Chondrocyte (in vitro differentiated cells): Measurements from ENCODE around the gene NOP10. TPM values are rescaled to one million over a fixed set of nuclear protein-coding genes. Genes with fewer than 3 reads are reported as not detected.
"Not testable (repeated sequence)": the region's sequence is repeated elsewhere in the genome, so short reads cannot be mapped to it uniquely, and the experiment has no call there.

Experiments used
- DNase-seq: peaks from one replicate; pipeline ENCODE4 v3.0.0; 2021; ENCODE audit warnings: mixed read lengths, low spot score
- H3K27ac Mint-ChIP-seq: one replicate; pipeline ENCODE4 v1.8.0; 2021; ENCODE audit warnings: mild to moderate bottlenecking, moderate library complexity, mixed read lengths; ENCODE audit not compliant: unreplicated experiment
- H3K27me3 Mint-ChIP-seq: 2 replicates; pipeline ENCODE4 v1.8.0; 2021; ENCODE audit warnings: low read depth, mixed read lengths
- H3K36me3 Mint-ChIP-seq: 2 replicates; pipeline ENCODE4 v1.8.0; 2021; ENCODE audit warnings: low read depth, mixed read lengths
- H3K4me1 Mint-ChIP-seq: 2 replicates; pipeline ENCODE4 v1.8.0; 2021; ENCODE audit warnings: low read depth, mild to moderate bottlenecking, mixed read lengths
- H3K4me3 Mint-ChIP-seq: one replicate; pipeline ENCODE4 v1.8.0; 2021; ENCODE audit warnings: mild to moderate bottlenecking, moderate library complexity, mixed read lengths; ENCODE audit not compliant: unreplicated experiment
- H3K9me3 Mint-ChIP-seq: 2 replicates; pipeline ENCODE4 v1.8.0; 2021; ENCODE audit warnings: low read depth, mixed read lengths
- CTCF ChIP-seq: fragments of 200-600 bp; sonication (generic); IDR thresholded peaks from 2 replicates; pipeline ENCODE4 v1.5.0; 2021; ENCODE audit warnings: antibody characterized with exemption, mild to moderate bottlenecking, moderate library complexity
- total RNA-seq: library from RNA; stranded (reverse); gene quantifications from 3 replicates; pipeline ENCODE4 v1.2.1, GENCODE V29; 2021

The NOP10 gene
- total RNA-seq, 1 donor from 2014 or later = 152 TPM

GRCh38 chr15:34347951-34348638, 5.2 kb upstream of the NOP10 start:
- Mint-ChIP-seq H3K4me3 (no peak overlapping the region), H3K27me3 (no peaks in the 10 kb centered on the region), H3K36me3 (no peaks in the 10 kb centered on the region), H3K9me3 (no peaks in the 10 kb centered on the region), H3K27ac (no peak overlapping the region), H3K4me1 (no peaks in the 10 kb centered on the region)
- DNase-seq = no peak
- no peak for TF ChIP-seq CTCF

- Mint-ChIP-seq H3K36me3 (peaks cover 10% of the 10 kb centered on the region), H3K27ac (peak overlapping the region; percentile 70), H3K4me1 (peaks cover 34% of the 10 kb centered on the region)
- H3K9me3 Mint-ChIP-seq, H3K4me3 Mint-ChIP-seq, H3K27me3 Mint-ChIP-seq, DNase-seq: not testable (repeated sequence)
Observed at GRCh38 chr15:34342213-34342736, 661 bp downstream of the NOP10 start.

GRCh38 chr15:34341381-34342212, 1.3 kb downstream of the NOP10 start:
- TF ChIP-seq CTCF = no peak

GRCh38 chr15:34339946-34340345, 3.0 kb downstream of the NOP10 start:
- Mint-ChIP-seq H3K27ac (peak overlapping the region; percentile 34), H3K4me3 (peak overlapping the region; percentile 19), H3K36me3 (peaks cover 10% of the 10 kb centered on the region), H3K27me3 (no peaks in the 10 kb centered on the region), H3K9me3 (no peaks in the 10 kb centered on the region), H3K4me1 (peaks cover 57% of the 10 kb centered on the region)
- no peak for DNase-seq
- TF ChIP-seq CTCF = no peak

More at GRCh38 chr15:34341381-34342212, 1.3 kb downstream of the NOP10 start:
- H3K36me3 Mint-ChIP-seq = peaks cover 10% of the 10 kb centered on the region
- no peaks in the 10 kb centered on the region for H3K9me3 Mint-ChIP-seq
- no peak for DNase-seq
- peaks cover 40% of the 10 kb centered on the region for H3K4me1 Mint-ChIP-seq
- no peaks in the 10 kb centered on the region for H3K27me3 Mint-ChIP-seq
- peak overlapping the region; percentile 45 for H3K27ac Mint-ChIP-seq
- peak overlapping the region; percentile 4 for H3K4me3 Mint-ChIP-seq

- DNase-seq = no peak
- peaks cover 69% of the 10 kb centered on the region for H3K4me1 Mint-ChIP-seq
- H3K36me3 Mint-ChIP-seq = peaks cover 10% of the 10 kb centered on the region
- TF ChIP-seq CTCF = no peak
- H3K27ac Mint-ChIP-seq = peak overlapping the region; percentile 81
- no peaks in the 10 kb centered on the region for H3K27me3 Mint-ChIP-seq
- peak overlapping the region; percentile 78 for H3K4me3 Mint-ChIP-seq
- H3K9me3 Mint-ChIP-seq = no peaks in the 10 kb centered on the region
Observed at GRCh38 chr15:34338347-34338746, 4.6 kb downstream of the NOP10 start.
